ENCODE measurements around the gene ARHGEF11. TPM values are rescaled to one million over a fixed set of nuclear protein-coding genes. Genes with fewer than 3 reads are reported as not detected.

ARHGEF11 gene
- total and polyA plus RNA-seq, 9 of the 15 experiments (the other 6 are each of a cell fraction or from before 2014, with no cell fraction given) = 0.14 to 15.5 (median 9.0) TPM

GRCh38 chr1:156912861-156913808 lies 132.4 kb downstream of the ARHGEF11 start (continued):
- TF ChIP-seq HMGN3 (IDR thresholded peaks at IDR 0.05; ENCODE audit: borderline replicate concordance, extremely low read depth, insufficient read length, low read depth, low read length) (peak; percentile 50), RAD21 (CRISPR knock-in tag; conservative IDR thresholded peaks at IDR 0.05 in 1 of 2, IDR thresholded peaks at IDR 0.05 in 1 of 2) (peak in 1 of 2 experiments; percentile 3; a peak in 1 of 4 replicates), ZBTB40 (IDR thresholded peaks at IDR 0.05) (no peak), ZBTB40 (CRISPR knock-in tag; IDR thresholded peaks at IDR 0.05) (no peak), ERF (CRISPR knock-in tag; IDR thresholded peaks at IDR 0.05) (no peak), ELF1 (tag; IDR thresholded peaks at IDR 0.05) (no peak), ZNF592 (IDR thresholded peaks at IDR 0.05) (peak; percentile 77), MEIS2 (IDR thresholded peaks at IDR 0.05; ENCODE audit: partially characterized antibody) (peak; percentile 31), ZNF707 (CRISPR knock-in tag; conservative IDR thresholded peaks at IDR 0.05) (no peak)

All from K562 (cell line).